K562 (cell line): Measurements from ENCODE around the gene WTAP. TPM values are rescaled to one million over a fixed set of nuclear protein-coding genes. Genes with fewer than 3 reads are reported as not detected.
A peak's percentile ranks its signal among the peaks of the same experiment; 100 is the strongest.

ENCODE experiments used
- CEBPB ChIP-seq: fragments of 450-650 bp; IDR thresholded peaks from 2 replicates; pipeline ENCODE4 v1.6.1; 2016; ENCODE audit warnings: missing genetic modification characterization, missing compliant biosample characterization
- CEBPG ChIP-seq, 3 experiments: fragments of 200-800 bp in 1 of 3; sonication (Bioruptor generic) in 1 of 3; sonication (generic) in 1 of 3; formaldehyde crosslinking in 1 of 3; IDR thresholded peaks in 2 of 3; conservative IDR thresholded peaks in 1 of 3; 2 replicates each; pipeline versions ENCODE4 v1.6.1 to v1.8.0; 2016 to 2022; ENCODE audit warnings: missing compliant biosample characterization in 2 of 3, missing genetic modification characterization in 2 of 3, mild to moderate bottlenecking in 1 of 3, missing genetic modification reagents in 1 of 3
- DDX20 ChIP-seq: fragments of 450-650 bp; IDR thresholded peaks from 2 replicates; pipeline ENCODE4 v1.6.1; 2016; ENCODE audit warnings: missing genetic modification characterization, low read depth, mild to moderate bottlenecking, missing compliant biosample characterization, moderate library complexity
- ELF4 ChIP-seq: fragments of 450-650 bp; formaldehyde crosslinking; IDR thresholded peaks from 2 replicates; pipeline ENCODE4 v1.4.0; 2022; ENCODE audit warnings: missing genetic modification characterization
- ERF ChIP-seq: fragments of 450-650 bp; formaldehyde crosslinking; IDR thresholded peaks from 2 replicates; pipeline ENCODE4 v1.4.0; 2020; ENCODE audit warnings: mild to moderate bottlenecking, mixed read lengths
- KLF13 ChIP-seq: fragments of 450-650 bp; IDR thresholded peaks from 2 replicates; pipeline ENCODE4 v1.6.1; 2016; ENCODE audit warnings: missing genetic modification characterization, low read depth, mild to moderate bottlenecking, missing compliant biosample characterization, moderate library complexity, borderline replicate concordance
- MAZ ChIP-seq, 2 experiments: fragments of 450-650 bp in 1 of 2; sonication (generic) in 1 of 2; formaldehyde crosslinking; IDR thresholded peaks in 1 of 2; conservative IDR thresholded peaks in 1 of 2; 2 replicates each; pipeline versions ENCODE4 v1.4.0 to v1.5.0; 2020; ENCODE audit warnings: mild to moderate bottlenecking in 1 of 2, missing genetic modification reagents in 1 of 2
- MEF2D ChIP-seq: conservative IDR thresholded peaks from 2 replicates; pipeline ENCODE4 v1.6.1; 2016; ENCODE audit warnings: low read depth, missing genetic modification characterization, missing compliant biosample characterization
- MEIS2 ChIP-seq: fragments of 450-650 bp; IDR thresholded peaks from 2 replicates; pipeline ENCODE4 v1.6.1; 2014; ENCODE audit warnings: mild to moderate bottlenecking; ENCODE audit not compliant: partially characterized antibody
- NR1H2 ChIP-seq: sonication (generic); formaldehyde crosslinking; IDR thresholded peaks from 2 replicates; pipeline ENCODE4 v1.4.0; 2020; ENCODE audit warnings: mild to moderate bottlenecking, missing genetic modification reagents
- SMARCE1 ChIP-seq: fragments of 450-650 bp; IDR thresholded peaks from 2 replicates; pipeline ENCODE4 v1.7.1; 2016; ENCODE audit warnings: mild to moderate bottlenecking
- SOX6 ChIP-seq: fragments of 450-650 bp; IDR thresholded peaks from 2 replicates; pipeline ENCODE4 v1.6.1; 2014; ENCODE audit warnings: mild to moderate bottlenecking
- TAL1 ChIP-seq: fragments of 450-650 bp; IDR thresholded peaks from 2 replicates; pipeline ENCODE4 v1.6.1; 2016; ENCODE audit warnings: mild to moderate bottlenecking
- TOE1 ChIP-seq, 2 experiments: fragments of 450-650 bp in 1 of 2; sonication (generic) in 1 of 2; formaldehyde crosslinking in 1 of 2; IDR thresholded peaks; 2 replicates each; pipeline versions ENCODE4 v1.7.1 to v1.8.0; 2016 to 2022; ENCODE audit warnings: borderline replicate concordance in 2 of 2, mild to moderate bottlenecking in 2 of 2, antibody characterized with exemption in 1 of 2, inconsistent platforms in 1 of 2, low read depth in 1 of 2, missing genetic modification reagents in 1 of 2, moderate library complexity in 1 of 2
- ZNF217 ChIP-seq: sonication (generic); formaldehyde crosslinking; IDR thresholded peaks from 2 replicates; pipeline ENCODE4 v1.8.0; 2022; ENCODE audit warnings: mild to moderate bottlenecking, missing genetic modification reagents
- polyA plus RNA-seq, 8 experiments: library from polyadenylated mRNA; depleted of rRNA in 4 of 8; stranded (reverse) in 5 of 8; unstranded in 3 of 8; fragments of >200 nt; fragmentation: Nextera tagmentation in 2 of 8; fragmentation: Illumina TruSeq in 1 of 8; extraction: Ambion mirVana in 2 of 8; extraction: Trizol in 1 of 8; gene quantifications; 2 replicates each; pipeline versions ENCODE4 v1.2.1 to v1.2.3, GENCODE V29; 2011 to 2014; ENCODE audit warnings: inconsistent platforms in 1 of 8, missing spikeins in 1 of 8
- total RNA-seq, 7 experiments: library from RNA; depleted of rRNA in 6 of 7; stranded (reverse); fragments of >200 nt in 6 of 7; fragmentation: Illumina TruSeq in 2 of 7; extraction: Trizol in 2 of 7; gene quantifications; 2 replicates each; pipeline versions ENCODE4 v1.2.1 to v1.2.3, GENCODE V29; 2011 to 2021; ENCODE audit warnings: low replicate concordance in 1 of 7
- TF ChIP-seq, protein P1 (sequence below): fragments of 450-650 bp; formaldehyde crosslinking; IDR thresholded peaks from 2 replicates; pipeline ENCODE4 v1.4.0; 2022; ENCODE audit warnings: mild to moderate bottlenecking, moderate library complexity
- TF ChIP-seq, protein P2 (sequence below): sonication (generic); formaldehyde crosslinking; IDR thresholded peaks from 2 replicates; pipeline ENCODE4 v1.8.1; 2022; ENCODE audit warnings: missing genetic modification reagents
- TF ChIP-seq, protein P3 (sequence below): fragments of 450-650 bp; IDR thresholded peaks from one replicate; pipeline ENCODE4 v1.6.1; 2018; ENCODE audit warnings: mild to moderate bottlenecking, moderate library complexity; ENCODE audit not compliant: partially characterized antibody
- TF ChIP-seq, protein P4 (sequence below): fragments of 250-450 bp; sonication (Bioruptor Pico); IDR thresholded peaks from 2 replicates; pipeline ENCODE4 v1.8.0; 2022; ENCODE audit warnings: inconsistent platforms, mild to moderate bottlenecking, moderate library complexity, borderline replicate concordance
- TF ChIP-seq, protein P5 (sequence below): fragments of 250-450 bp; sonication (Bioruptor Pico); IDR thresholded peaks from 2 replicates; pipeline ENCODE4 v1.5.0; 2020; ENCODE audit warnings: mild to moderate bottlenecking, borderline replicate concordance

WTAP gene
- total and polyA plus RNA-seq, 9 of the 15 experiments (the other 6 are each of a cell fraction or from before 2014, with no cell fraction given), result 52.4 to 156 (median 110) TPM

DNA sequence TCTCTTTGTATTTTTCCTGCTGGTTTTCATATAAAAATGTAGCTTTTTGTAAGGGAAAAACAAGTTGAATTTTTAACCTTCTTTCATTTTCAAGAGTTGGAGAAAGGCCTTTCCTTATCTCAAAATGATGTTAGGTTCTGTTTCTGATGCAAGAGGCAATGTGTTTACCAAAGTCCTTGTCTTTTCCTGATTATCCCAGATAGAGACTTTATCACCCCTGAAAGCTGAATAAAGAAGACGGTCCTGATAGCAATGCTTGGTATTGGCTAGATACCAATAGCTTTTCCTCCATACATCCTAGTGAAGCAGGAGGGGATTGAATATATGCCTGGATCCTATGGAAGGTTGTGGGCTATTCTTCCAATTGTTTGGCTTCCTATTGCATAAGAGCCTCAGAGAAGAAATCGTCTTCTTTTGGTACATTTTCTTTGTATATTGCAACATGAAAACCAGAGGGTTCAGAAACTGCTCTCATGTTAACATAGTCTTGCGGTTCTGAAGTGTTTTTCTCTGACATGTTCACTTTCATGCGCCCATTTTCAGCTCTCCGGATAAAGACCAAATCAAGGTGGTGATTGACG lies 78.2 kb downstream of the WTAP start (continued):
- TF ChIP-seq CEBPG (CRISPR knock-in tag; IDR thresholded peaks at IDR 0.05) (no peak; the same call in 1 of the 2 replicates), CEBPG (tag; conservative IDR thresholded peaks at IDR 0.05 in 1 of 2, IDR thresholded peaks at IDR 0.05 in 1 of 2) (peak; percentile 93), DDX20 (tag) (peak; percentile 60; the same call in 1 of the 2 replicates), KLF13 (tag) (no peak), SOX6 (peak; percentile 72; the same call in 1 of the 2 replicates), TAL1 (peak; percentile 40; the same call in 1 of the 2 replicates), MEF2D (tag) (no peak), MAZ (CRISPR knock-in tag; conservative IDR thresholded peaks at IDR 0.05 in 1 of 2, IDR thresholded peaks at IDR 0.05 in 1 of 2) (0 out of 4 replicates have a peak, but pooled peaks of 1 of the 2 experiments have one; percentile 10), CEBPB (peak; percentile 86), MEIS2 (peak; percentile 66), ERF (CRISPR knock-in tag) (no peak), NR1H2 (CRISPR knock-in tag) (no peak), ELF4 (CRISPR knock-in tag) (no peak), ZNF217 (CRISPR knock-in tag) (no peak), TOE1 (IDR thresholded peaks at IDR 0.05; ENCODE audit: borderline replicate concordance) (no peak), TOE1 (CRISPR knock-in tag; IDR thresholded peaks at IDR 0.05; ENCODE audit: borderline replicate concordance, low read depth) (no peak), SMARCE1 (peak; percentile 43; the same call in 1 of the 2 replicates)
- TF ChIP-seq, protein P1, sequence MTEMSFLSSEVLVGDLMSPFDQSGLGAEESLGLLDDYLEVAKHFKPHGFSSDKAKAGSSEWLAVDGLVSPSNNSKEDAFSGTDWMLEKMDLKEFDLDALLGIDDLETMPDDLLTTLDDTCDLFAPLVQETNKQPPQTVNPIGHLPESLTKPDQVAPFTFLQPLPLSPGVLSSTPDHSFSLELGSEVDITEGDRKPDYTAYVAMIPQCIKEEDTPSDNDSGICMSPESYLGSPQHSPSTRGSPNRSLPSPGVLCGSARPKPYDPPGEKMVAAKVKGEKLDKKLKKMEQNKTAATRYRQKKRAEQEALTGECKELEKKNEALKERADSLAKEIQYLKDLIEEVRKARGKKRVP (CRISPR knock-in tag), result peak; percentile 83
- TF ChIP-seq, protein P2, sequence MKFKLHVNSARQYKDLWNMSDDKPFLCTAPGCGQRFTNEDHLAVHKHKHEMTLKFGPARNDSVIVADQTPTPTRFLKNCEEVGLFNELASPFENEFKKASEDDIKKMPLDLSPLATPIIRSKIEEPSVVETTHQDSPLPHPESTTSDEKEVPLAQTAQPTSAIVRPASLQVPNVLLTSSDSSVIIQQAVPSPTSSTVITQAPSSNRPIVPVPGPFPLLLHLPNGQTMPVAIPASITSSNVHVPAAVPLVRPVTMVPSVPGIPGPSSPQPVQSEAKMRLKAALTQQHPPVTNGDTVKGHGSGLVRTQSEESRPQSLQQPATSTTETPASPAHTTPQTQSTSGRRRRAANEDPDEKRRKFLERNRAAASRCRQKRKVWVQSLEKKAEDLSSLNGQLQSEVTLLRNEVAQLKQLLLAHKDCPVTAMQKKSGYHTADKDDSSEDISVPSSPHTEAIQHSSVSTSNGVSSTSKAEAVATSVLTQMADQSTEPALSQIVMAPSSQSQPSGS (CRISPR knock-in tag), result no peak
- TF ChIP-seq, protein P3, sequence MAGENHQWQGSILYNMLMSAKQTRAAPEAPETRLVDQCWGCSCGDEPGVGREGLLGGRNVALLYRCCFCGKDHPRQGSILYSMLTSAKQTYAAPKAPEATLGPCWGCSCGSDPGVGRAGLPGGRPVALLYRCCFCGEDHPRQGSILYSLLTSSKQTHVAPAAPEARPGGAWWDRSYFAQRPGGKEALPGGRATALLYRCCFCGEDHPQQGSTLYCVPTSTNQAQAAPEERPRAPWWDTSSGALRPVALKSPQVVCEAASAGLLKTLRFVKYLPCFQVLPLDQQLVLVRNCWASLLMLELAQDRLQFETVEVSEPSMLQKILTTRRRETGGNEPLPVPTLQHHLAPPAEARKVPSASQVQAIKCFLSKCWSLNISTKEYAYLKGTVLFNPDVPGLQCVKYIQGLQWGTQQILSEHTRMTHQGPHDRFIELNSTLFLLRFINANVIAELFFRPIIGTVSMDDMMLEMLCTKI, result no peak
- TF ChIP-seq, protein P4, sequence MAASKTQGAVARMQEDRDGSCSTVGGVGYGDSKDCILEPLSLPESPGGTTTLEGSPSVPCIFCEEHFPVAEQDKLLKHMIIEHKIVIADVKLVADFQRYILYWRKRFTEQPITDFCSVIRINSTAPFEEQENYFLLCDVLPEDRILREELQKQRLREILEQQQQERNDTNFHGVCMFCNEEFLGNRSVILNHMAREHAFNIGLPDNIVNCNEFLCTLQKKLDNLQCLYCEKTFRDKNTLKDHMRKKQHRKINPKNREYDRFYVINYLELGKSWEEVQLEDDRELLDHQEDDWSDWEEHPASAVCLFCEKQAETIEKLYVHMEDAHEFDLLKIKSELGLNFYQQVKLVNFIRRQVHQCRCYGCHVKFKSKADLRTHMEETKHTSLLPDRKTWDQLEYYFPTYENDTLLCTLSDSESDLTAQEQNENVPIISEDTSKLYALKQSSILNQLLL, result no peak
- TF ChIP-seq, protein P5, sequence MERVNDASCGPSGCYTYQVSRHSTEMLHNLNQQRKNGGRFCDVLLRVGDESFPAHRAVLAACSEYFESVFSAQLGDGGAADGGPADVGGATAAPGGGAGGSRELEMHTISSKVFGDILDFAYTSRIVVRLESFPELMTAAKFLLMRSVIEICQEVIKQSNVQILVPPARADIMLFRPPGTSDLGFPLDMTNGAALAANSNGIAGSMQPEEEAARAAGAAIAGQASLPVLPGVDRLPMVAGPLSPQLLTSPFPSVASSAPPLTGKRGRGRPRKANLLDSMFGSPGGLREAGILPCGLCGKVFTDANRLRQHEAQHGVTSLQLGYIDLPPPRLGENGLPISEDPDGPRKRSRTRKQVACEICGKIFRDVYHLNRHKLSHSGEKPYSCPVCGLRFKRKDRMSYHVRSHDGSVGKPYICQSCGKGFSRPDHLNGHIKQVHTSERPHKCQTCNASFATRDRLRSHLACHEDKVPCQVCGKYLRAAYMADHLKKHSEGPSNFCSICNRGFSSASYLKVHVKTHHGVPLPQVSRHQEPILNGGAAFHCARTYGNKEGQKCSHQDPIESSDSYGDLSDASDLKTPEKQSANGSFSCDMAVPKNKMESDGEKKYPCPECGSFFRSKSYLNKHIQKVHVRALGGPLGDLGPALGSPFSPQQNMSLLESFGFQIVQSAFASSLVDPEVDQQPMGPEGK (CRISPR knock-in tag), result no peak
